A549 (cell line): ENCODE results near the gene MC5R.

Experiments
- CEBPB ChIP-seq, 2 experiments: fragments of >200 bp in 1 of 2; sonication (Bioruptor Twin) in 1 of 2; formaldehyde crosslinking in 1 of 2; IDR thresholded peaks; 2 replicates each; pipeline ENCODE4 v1.6.1; 2012 to 2016
- CHD4 ChIP-seq: fragments of 200-600 bp; sonication (generic); IDR thresholded peaks from 2 replicates; pipeline ENCODE4 v1.6.1; 2016; ENCODE audit warnings: antibody characterized with exemption, mild to moderate bottlenecking, borderline replicate concordance
- EP300 ChIP-seq, 2 experiments: fragments of >200 bp; sonication (Bioruptor Twin); formaldehyde crosslinking; IDR thresholded peaks; 2 replicates in 1 of 2; 3 replicates in 1 of 2; pipeline ENCODE4 v1.6.1; 2016 to 2017
- HEYL ChIP-seq: fragments of 250-450 bp; sonication (Bioruptor Pico); IDR thresholded peaks from 2 replicates; pipeline ENCODE4 v1.8.0; 2021; ENCODE audit warnings: mild to moderate bottlenecking, moderate library complexity
- MAZ ChIP-seq: fragments of 150-350 bp; IDR thresholded peaks from 2 replicates; pipeline ENCODE4 v1.6.1; 2014; ENCODE audit warnings: antibody characterized with exemption, low read depth, low read length, borderline replicate concordance
- MYC ChIP-seq: IDR thresholded peaks from 2 replicates; pipeline ENCODE4 v1.6.1; 2012; ENCODE audit warnings: mild to moderate bottlenecking, inconsistent platforms, low read length, improper control_type of control experiment, borderline replicate concordance
- NR3C1 ChIP-seq: fragments of >200 bp; sonication (Bioruptor Twin); formaldehyde crosslinking; IDR thresholded peaks from 3 replicates; pipeline ENCODE4 v1.6.1; 2017
- PHF8 ChIP-seq: fragments of 200-600 bp; sonication (generic); IDR thresholded peaks from 2 replicates; pipeline ENCODE4 v1.6.1; 2016; ENCODE audit warnings: low read depth, mild to moderate bottlenecking, antibody characterized with exemption, moderate library complexity, borderline replicate concordance
- POLR2A ChIP-seq: IDR thresholded peaks from 2 replicates; pipeline ENCODE4 v1.6.1; 2012; ENCODE audit warnings: mild to moderate bottlenecking, low read length
- RARB ChIP-seq: fragments of 250-450 bp; sonication (Bioruptor Pico); IDR thresholded peaks from 2 replicates; pipeline ENCODE4 v1.8.0; 2021; ENCODE audit warnings: mild to moderate bottlenecking, moderate library complexity
- ZFP36 ChIP-seq: fragments of 450-650 bp; IDR thresholded peaks from 2 replicates; pipeline ENCODE4 v1.6.1; 2014; ENCODE audit warnings: borderline replicate concordance; ENCODE audit not compliant: partially characterized antibody
- TF ChIP-seq, protein P1 (sequence below): fragments of >200 bp; sonication (Bioruptor Twin); formaldehyde crosslinking; IDR thresholded peaks from 3 replicates; pipeline ENCODE4 v1.5.1; 2016
- TF ChIP-seq, protein P2 (sequence below): fragments of 200-600 bp; sonication (generic); IDR thresholded peaks from 2 replicates; pipeline ENCODE4 v1.6.1; 2016; ENCODE audit warnings: antibody characterized with exemption, mild to moderate bottlenecking, moderate library complexity

DNA sequence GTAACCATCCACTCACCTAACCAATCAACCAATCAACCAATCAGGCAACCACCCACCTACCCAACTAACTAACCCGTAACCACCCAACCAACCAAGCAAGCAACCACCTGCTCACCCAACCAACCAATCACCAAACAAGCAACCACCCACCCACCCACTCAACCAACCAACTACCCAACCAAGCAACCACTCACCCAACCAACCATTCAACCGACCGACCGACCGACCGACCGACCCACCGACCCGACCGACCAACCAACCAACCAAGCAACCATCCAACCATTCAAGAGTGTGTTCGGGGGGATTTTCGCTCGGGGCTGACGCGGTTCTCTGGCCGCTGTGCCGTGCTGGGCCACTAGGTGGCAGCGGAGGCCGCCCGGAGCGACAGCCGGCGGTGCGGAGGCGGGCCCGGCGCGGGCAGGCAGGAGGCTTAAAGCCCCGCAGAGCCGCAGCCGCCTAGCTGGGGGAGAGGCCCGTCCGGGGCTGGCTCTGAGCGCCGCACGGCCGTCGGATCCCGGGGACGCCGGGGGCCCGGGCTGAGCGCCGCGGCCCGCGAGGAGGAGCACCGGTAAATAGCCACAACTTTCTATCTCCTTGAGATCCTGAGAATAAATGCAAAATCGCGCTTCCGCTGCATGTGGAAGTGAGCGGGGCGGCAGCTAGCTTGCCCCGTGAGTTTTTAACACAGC is at the start of gene MC5R:
- TF ChIP-seq POLR2A (no peak), CHD4 (no peak), MYC (no peak), MAZ (no peak), ZFP36 (no peak), HEYL (no peak), PHF8 (no peak), CEBPB (IDR thresholded peaks at IDR 0.05) (no peak), NR3C1 (no peak), RARB (CRISPR knock-in tag) (no peak), EP300 (IDR thresholded peaks at IDR 0.05) (no peak)
- TF ChIP-seq, protein P1, sequence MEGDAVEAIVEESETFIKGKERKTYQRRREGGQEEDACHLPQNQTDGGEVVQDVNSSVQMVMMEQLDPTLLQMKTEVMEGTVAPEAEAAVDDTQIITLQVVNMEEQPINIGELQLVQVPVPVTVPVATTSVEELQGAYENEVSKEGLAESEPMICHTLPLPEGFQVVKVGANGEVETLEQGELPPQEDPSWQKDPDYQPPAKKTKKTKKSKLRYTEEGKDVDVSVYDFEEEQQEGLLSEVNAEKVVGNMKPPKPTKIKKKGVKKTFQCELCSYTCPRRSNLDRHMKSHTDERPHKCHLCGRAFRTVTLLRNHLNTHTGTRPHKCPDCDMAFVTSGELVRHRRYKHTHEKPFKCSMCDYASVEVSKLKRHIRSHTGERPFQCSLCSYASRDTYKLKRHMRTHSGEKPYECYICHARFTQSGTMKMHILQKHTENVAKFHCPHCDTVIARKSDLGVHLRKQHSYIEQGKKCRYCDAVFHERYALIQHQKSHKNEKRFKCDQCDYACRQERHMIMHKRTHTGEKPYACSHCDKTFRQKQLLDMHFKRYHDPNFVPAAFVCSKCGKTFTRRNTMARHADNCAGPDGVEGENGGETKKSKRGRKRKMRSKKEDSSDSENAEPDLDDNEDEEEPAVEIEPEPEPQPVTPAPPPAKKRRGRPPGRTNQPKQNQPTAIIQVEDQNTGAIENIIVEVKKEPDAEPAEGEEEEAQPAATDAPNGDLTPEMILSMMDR, result peak; percentile 57
- TF ChIP-seq, protein P2, sequence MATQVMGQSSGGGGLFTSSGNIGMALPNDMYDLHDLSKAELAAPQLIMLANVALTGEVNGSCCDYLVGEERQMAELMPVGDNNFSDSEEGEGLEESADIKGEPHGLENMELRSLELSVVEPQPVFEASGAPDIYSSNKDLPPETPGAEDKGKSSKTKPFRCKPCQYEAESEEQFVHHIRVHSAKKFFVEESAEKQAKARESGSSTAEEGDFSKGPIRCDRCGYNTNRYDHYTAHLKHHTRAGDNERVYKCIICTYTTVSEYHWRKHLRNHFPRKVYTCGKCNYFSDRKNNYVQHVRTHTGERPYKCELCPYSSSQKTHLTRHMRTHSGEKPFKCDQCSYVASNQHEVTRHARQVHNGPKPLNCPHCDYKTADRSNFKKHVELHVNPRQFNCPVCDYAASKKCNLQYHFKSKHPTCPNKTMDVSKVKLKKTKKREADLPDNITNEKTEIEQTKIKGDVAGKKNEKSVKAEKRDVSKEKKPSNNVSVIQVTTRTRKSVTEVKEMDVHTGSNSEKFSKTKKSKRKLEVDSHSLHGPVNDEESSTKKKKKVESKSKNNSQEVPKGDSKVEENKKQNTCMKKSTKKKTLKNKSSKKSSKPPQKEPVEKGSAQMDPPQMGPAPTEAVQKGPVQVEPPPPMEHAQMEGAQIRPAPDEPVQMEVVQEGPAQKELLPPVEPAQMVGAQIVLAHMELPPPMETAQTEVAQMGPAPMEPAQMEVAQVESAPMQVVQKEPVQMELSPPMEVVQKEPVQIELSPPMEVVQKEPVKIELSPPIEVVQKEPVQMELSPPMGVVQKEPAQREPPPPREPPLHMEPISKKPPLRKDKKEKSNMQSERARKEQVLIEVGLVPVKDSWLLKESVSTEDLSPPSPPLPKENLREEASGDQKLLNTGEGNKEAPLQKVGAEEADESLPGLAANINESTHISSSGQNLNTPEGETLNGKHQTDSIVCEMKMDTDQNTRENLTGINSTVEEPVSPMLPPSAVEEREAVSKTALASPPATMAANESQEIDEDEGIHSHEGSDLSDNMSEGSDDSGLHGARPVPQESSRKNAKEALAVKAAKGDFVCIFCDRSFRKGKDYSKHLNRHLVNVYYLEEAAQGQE, result no peak
